Posterior cingulate gyrus (tissue), 11 donors: ENCODE results near the gene ZNF578.
"Not testable (repeated sequence)": the region's sequence is repeated elsewhere in the genome, so short reads cannot be mapped to it uniquely, and the experiment has no call there.

Source experiments
- DNase-seq, 10 donors: peaks; one replicate each; pipeline versions ENCODE4 v3.0.0 to v3.0.0-alpha.2; 2020 to 2021; ENCODE audit warnings: mixed read lengths in 3 of 10
- intact Hi-C: fragments of 100-400 bp; cut with DNase I; formaldehyde crosslinking; loops from one replicate; pipeline ENCODE4 v1.15.1; 2023

ZNF578 gene

DNA sequence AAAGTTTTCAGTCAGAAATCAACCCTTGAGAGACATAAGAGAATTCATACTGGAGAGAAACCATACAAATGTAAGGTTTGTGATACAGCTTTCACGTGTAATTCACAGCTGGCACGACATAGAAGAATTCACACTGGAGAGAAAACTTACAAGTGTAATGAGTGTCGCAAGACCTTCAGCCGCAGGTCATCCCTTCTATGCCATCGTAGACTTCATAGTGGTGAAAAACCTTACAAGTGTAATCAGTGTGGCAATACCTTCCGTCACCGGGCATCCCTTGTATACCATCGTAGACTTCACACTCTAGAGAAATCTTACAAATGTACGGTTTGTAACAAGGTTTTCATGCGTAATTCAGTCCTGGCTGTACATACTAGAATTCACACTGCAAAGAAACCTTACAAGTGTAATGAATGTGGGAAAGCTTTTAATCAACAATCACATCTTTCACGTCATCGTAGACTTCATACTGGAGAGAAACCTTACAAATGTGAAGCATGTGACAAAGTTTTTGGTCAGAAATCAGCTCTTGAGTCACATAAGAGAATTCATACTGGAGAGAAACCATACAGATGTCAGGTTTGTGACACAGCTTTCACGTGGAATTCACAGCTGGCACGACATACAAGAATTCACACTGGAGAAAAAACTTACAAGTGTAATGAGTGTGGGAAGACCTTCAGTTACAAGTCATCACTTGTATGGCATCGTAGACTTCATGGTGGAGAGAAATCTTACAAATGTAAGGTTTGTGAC lies 101.0 kb downstream of the ZNF578 start:
- no peak for DNase-seq
- intact Hi-C loops: no loop called here

DNA sequence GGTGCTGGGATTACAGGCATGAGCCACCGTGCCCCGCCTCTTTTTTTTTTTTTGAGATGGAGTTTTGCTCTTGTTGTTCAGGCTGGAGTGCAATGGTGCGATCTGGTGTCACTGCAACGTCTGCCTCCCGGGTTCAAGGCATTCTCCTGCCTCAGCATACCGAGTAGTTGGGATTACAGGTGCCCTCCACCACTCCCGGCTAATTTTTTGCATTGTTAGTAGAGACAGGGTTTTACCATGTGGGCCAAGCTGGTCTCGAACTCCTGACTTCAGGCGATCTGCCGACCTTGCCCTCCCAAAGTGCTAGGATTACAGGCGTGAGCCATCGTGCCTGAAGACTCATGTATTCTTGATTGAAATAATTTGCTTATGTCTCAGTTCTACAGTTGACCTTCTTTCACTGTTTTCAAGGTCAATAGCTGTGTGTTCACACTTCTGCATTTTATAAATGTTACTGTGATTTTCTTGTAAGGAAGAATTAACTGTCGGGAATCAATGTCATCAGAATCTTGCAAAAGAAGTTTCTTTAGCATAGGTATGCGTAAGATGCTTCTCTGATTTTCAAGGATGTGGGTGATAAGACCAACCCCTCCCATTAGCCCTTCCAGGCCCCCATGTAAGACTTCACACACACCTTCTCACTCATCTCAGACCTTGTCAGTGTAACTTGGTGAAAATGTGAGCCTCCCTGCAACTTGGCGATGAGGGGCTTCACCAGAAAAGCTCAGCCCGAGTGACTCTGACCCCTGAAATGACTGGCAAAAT lies 104.1 kb downstream of the ZNF578 start:
- no peak for DNase-seq

DNA sequence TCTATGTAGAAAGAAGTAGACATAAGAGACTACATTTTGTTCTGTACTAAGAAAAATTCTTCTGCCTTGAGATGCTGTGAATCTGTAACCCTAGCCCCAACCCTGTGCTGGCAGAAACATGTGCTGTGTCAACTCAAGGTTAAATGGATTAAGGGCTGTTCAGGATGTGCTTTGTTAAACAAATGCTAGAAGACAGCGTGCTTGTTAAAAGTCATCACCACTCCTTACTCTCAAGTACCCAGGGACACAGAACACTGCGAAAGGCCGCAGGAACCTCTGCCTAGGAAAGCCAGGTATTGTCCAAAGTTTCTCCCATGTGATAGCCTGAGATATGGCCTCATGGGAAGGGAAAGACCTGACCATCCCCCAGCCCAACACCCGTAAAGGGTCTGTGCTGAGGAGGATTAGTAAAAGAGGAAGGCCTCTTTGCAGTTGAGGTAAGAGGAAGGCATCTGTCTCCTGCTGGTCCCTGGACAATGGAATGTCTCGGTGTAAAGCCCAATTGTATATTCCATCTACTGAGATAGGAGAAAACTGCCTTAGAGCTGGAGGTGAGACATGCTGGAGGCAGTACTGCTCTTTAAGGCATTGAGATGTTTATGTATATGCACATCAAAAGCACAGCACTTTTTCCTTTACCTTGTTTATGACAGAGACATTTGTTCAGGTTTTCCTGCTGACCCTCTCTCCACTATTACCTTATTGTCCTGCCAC lies 105.5 kb downstream of the ZNF578 start:
- intact Hi-C loops, DNase-seq: not testable (repeated sequence)

More for the DNA sequence above, 104.1 kb downstream of the ZNF578 start:
- intact Hi-C loops: no loop called here

DNA sequence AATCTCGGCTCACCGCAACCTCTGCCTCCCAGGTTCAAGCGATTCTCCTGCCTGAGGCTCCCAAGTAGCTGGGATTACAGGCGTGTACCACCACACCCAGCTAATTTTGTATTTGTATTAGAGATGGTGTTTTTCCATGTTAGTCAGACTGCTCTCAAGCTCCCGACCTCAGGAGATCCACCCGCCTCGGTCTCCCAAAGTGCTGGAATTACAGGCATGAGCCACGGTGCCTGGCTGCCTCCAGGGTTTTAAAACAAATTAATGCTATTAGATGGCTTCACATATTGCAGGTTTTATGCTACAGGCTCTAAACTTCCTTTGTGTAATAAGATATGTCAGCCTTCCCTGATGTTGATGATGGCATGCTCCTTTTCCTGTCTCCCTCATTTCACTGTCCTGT lies 108.3 kb downstream of the ZNF578 start:
- DNase-seq, intact Hi-C loops: not testable (repeated sequence)
